GM12873 (cell line): ENCODE measurements around the gene CDYL.

Experiments
- CTCF ChIP-seq: IDR thresholded peaks from 2 replicates; pipeline ENCODE4 v1.5.1; 2012; ENCODE audit warnings: low read depth, mild to moderate bottlenecking, moderate library complexity, low read length, control low read depth; ENCODE audit not compliant: insufficient read depth; ENCODE audit errors: missing control alignments

The CDYL gene

DNA sequence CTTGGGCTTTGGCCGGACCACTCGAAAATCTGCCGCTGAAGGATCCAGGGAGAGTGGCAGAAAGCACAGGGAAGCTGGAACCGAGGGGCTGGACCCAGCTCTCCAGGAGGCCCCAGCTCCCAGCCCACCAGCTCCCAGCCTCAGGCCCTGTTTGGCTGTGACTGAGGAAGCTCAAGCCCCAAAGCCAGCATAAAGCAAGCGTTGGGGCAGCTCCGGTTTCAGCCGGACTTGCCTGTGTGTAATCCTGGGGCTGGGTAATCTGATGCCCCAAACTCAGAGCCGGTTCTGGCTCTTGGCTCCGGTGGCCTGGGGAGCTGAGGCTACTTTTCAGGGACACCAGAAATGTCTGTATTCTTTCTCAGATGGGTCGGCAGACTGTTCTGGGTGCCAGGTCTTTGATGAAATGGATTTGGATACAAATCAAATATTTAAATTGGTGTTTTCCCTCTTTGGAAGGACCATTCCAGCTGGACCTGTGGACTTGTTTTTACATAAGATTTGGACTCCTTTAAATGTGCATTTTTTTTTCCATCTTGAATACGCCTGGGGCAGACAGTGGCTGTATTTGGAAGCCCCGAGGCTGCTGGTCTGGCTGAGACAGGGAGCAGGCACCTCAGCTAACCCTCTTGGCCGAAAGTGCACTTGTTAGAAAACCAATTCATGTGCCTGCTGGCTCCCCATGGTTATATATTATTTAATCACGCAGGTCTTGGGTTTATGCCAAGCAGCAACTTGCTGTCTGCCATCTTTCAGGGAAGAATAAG, 198.0 kb downstream of the CDYL start:
- TF ChIP-seq CTCF, result no peak

GRCh38 chr6:4974962-4975361, 198.8 kb downstream of the CDYL start:
- no peak for TF ChIP-seq CTCF

GRCh38 chr6:4975506-4975905, 199.3 kb downstream of the CDYL start:
- no peak for TF ChIP-seq CTCF

DNA sequence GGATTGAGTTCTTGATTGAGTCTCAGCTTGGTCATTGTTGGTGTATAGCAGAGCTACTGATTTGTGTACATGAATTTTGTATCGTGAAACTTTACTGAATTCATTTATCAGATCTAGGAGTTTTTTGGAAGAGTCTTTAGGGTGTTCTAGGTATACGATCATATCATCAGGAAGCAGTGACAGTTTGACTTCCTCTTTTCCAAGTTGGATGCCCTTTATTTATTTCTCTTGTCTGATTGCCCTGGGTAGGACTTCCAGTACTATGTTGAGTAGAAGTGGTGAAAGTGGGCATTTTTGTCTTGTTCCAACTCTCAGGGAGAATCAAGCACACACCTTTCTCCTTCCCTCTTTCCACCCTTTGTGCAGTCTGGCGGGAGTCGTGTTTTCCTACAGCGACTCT, 201.3 kb downstream of the CDYL start:
- TF ChIP-seq CTCF, result no peak

DNA sequence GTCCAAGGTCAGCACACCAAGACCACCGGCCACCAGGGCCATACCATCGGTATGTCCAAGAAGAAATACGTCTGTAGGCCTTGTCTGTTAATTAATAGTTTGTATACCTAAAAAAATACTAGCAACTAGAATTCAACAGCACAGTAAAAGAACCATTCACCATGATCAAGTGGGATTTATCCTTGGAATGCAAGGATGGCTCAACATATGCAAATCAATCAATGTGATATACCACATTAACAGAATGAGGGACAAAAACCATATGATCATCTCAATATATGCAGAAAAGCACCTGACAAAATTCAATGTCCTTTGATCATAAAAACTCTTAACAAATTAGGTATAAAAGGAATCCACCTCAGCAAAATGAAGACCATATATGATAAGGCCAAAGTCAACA, 203.2 kb downstream of the CDYL start:
- no peak for TF ChIP-seq CTCF

DNA sequence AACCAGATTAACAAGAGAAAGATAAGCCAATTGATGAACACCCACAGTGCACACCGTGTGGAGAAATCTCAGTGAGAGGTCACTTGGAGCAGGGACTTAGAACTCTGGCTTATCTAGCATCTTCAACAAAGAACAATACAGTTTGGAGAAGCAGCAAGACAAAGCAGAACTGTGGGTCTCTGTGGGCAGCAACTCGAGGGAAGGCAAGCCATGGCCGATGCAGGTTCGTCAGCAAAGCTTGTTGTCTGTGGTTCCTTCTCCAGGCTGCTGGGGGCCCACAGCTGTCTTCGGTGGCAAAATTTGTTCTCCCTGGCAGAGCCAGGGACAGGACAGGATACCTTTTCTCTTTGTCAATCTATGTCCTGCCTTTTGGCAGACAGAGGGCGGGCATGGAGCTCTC, 205.6 kb downstream of the CDYL start:
- TF ChIP-seq CTCF, result no peak

- TF ChIP-seq CTCF, result no peak
Observed at GRCh38 chr6:4983322-4983721, 207.1 kb downstream of the CDYL start.

GRCh38 chr6:4986999-4987398, 210.8 kb downstream of the CDYL start:
- TF ChIP-seq CTCF, result no peak
